Cardiac fibroblast (primary cell): Measurements from ENCODE around the gene NEURL1.

Source experiments
- DNase-seq, 2 donors: peaks; one replicate each; pipeline versions ENCODE4 v3.0.0 to v3.0.0-alpha.2; 2010; ENCODE audit warnings: low read depth in 2 of 2
- H3K4me3 ChIP-seq, 2 donors: replicated peaks in 1 of 2; 1 replicate in 1 of 2; 2 replicates in 1 of 2; pipeline ENCODE4 v1.5.1; 2011; ENCODE audit warnings: low read depth in 2 of 2, low read length in 2 of 2, mild to moderate bottlenecking in 2 of 2, moderate library complexity in 1 of 2
- TF ChIP-seq, protein P1 (sequence below): IDR thresholded peaks from one replicate; pipeline ENCODE4 v1.5.1; 2011; ENCODE audit warnings: low read depth, mild to moderate bottlenecking, low read length, inconsistent platforms

Gene NEURL1

DNA sequence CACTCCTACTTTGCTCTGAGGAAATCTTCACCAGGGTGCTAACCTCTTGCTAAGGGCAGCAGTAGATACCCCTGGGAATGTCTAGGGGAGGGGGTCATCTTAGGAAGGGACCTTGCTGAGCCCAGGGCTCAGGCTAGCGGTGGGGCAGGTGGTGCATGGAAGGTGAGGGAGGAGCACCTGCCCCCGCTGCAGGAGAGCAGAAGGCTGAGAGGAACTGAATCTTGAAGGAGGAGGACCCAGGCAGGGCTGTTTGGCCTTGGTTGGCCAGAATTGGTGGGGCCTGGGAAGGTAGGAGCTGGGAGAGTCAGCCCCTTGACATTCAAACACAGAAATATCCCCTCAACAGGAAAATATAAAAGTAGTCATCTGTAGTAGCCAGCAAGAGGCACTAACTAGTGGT is 21.5 kb upstream of the NEURL1 start:
- H3K4me3 ChIP-seq, result no peak overlapping the region
- TF ChIP-seq, protein P1, sequence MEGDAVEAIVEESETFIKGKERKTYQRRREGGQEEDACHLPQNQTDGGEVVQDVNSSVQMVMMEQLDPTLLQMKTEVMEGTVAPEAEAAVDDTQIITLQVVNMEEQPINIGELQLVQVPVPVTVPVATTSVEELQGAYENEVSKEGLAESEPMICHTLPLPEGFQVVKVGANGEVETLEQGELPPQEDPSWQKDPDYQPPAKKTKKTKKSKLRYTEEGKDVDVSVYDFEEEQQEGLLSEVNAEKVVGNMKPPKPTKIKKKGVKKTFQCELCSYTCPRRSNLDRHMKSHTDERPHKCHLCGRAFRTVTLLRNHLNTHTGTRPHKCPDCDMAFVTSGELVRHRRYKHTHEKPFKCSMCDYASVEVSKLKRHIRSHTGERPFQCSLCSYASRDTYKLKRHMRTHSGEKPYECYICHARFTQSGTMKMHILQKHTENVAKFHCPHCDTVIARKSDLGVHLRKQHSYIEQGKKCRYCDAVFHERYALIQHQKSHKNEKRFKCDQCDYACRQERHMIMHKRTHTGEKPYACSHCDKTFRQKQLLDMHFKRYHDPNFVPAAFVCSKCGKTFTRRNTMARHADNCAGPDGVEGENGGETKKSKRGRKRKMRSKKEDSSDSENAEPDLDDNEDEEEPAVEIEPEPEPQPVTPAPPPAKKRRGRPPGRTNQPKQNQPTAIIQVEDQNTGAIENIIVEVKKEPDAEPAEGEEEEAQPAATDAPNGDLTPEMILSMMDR, result no peak
- DNase-seq, result no peak

DNA sequence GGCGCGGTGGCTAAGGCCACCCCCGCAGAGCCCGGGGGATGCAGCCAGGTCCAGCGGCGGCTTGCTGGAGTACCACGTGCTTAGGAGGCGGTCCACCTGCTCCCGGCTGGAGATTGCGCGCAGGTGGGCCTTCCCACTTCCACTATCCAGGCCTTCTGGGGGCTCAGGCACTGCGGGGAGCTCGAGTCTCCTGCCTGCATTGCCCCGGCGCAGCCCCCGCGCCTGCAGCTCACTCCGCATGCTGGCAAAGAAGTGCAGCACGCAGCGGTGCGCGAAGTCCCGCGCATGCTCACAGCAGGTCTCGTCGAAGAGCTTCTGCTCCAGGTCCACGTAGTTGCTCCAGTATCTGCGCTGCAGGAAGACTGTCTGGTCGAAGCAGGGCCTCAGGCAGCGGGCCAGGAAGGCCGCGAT is 20.2 kb upstream of the NEURL1 start:
- no peak for DNase-seq
- TF ChIP-seq, protein P1, result no peak
- H3K4me3 ChIP-seq, result no peak overlapping the region

DNA sequence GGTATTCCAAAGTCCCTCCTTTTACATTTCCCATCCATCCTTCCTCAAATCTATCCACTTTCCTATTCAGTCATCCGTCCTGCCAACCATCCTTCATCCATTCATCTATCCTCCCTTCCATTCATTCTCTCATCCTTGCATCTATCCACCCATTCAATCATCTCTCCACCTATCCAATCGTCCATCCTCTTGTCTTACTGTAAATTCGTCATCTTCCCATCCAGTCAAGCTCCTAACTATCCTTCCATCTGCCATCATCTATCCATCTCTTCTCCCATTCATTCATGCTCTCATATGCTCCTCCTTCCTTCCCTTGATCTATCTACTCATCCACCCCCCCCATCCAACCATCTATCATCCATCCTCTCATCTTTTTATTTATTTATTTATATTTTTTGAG is 19.4 kb upstream of the NEURL1 start:
- TF ChIP-seq, protein P1, result no peak
- no peak for DNase-seq

DNA sequence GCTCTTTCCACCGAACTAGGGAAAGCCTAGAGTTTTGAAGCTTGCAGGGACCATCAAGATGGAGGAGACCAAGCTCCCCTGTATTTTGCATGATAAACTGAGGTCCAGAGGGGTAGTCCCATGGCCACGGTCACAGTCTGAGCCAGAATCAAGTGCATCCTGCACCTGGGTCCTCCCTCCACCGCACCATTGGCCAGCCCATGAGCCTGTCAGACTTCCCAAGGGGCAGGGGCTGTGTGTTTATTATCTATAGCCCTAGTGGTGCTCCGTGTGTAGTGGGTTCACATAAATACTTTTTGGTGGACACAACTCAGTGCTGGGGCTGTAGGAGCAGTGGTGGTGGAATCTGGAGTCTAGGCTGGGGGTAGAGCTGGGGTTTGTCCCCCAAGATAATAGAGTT is 18.1 kb upstream of the NEURL1 start:
- no peak for DNase-seq
- no peak overlapping the region for H3K4me3 ChIP-seq
- TF ChIP-seq, protein P1, result no peak

More for the DNA sequence above, 19.4 kb upstream of the NEURL1 start:
- H3K4me3 ChIP-seq, result no peak overlapping the region

DNA sequence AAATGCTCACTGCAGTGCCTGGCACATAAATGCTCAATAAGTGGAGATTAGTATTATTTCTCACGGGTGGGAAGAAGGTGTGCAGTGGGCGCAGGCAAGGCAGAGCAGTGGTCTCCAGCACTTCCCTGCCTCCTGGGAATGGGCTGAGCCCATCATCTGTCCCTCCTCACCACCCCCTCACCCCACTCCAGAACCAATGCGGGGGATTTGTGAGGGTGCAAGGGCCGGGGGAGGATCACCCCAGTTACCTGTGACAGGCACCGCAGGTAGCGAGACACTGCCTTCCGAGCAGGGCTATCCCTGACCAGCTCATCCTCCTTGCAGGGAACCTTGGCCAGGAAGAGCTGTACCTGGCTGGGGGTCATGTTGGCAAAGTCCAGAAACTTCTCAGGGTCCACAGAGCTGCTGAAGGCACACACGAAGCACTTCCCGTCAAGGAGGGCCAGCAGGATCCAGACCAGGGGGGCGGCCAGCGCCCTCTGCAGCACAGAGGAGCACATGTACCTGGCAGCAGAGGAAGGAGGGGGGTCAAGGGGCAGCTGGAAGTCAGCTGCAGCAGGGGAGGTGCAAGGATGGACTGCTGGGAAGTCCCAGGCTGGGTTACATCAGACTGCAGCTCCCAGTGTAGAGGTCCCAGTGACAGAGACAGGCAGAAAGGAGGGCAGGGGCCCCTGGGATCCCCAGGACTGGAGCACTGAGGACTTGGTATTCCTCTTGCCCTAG is 17.3 kb upstream of the NEURL1 start:
- H3K4me3 ChIP-seq, result no peak overlapping the region
- TF ChIP-seq, protein P1, result peak; percentile 5
- DNase-seq, result peak in 1 of 2 donors; percentile 40

DNA sequence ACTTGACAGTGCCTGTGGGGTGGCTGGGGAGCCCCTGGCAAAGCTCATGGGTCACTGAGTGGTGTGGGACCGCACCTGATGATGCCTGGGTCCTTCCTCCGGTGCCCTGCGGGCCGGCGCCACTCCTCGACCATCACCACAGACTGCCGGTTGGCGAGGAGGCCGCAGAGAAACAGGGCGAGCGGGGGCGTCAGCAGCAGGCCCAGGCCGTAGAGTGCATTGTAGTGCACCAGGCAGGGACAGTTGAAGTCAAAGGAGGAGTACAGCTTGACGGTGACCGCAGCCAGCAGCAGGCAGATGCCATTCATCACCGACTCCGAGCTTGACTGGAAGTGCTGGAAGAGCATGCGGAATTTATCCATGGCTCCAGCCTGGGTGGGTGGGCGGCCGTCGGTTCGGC is 14.8 kb upstream of the NEURL1 start:
- TF ChIP-seq, protein P1, result no peak
- H3K4me3 ChIP-seq, result no peak overlapping the region

DNA sequence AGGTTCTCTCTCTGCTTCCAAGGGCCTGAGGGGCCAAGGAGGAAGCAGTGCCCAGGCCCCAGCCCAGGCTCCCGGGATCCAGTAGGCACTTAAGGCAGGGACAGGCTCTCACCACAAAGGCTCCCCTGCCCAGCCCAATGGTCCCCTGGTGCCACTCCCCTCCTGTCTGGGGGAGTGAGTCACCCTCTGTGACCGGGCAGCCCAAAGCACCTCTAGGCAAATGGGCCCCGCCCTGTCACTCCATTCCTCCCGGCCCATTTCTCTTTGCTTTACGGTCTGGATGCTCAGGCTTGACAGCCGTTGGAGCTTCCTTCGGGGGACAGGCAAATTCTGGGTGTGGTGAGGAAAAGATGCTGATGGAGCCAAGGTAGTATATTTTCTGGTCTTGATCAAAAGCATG is 14.4 kb upstream of the NEURL1 start, which contains the start of gene CALHM3:
CALHM3 (minus strand) TSS at position 106 of the 400 bp plus-strand sequence. CDS start 208 bp downstream, outside the sequence.
- H3K4me3 ChIP-seq, result no peak within 1 kb of the TSS
- DNase-seq, result no peak
- TF ChIP-seq, protein P1, result no peak

More for the DNA sequence above, 14.8 kb upstream of the NEURL1 start:
- no peak for DNase-seq
